HL-60/S4 treated with phorbol 12-myristate 13-acetate at 8.2 ng/mL for 4 days and 3 days (cell line): ENCODE results near the gene THSD4.

Experiments
- in situ Hi-C: fragments of 300-500 bp; cut with MboI; formaldehyde crosslinking; loops from 2 replicates; pipeline ENCODE4 v1.15.0; 2022; ENCODE audit warnings: low sequenced_read_pairs

The THSD4 gene

GRCh38 chr15:71220828-71221227, 105.6 kb downstream of the THSD4 start:
- in situ Hi-C loops, result no loop called here

GRCh38 chr15:71221417-71221816, 106.1 kb downstream of the THSD4 start:
- in situ Hi-C loops, result no loop called here

- in situ Hi-C loops, result no loop called here
These were observed 108.2 kb downstream of the THSD4 start for GRCh38 chr15:71223516-71223915.

GRCh38 chr15:71224024-71224423, 108.8 kb downstream of the THSD4 start:
- in situ Hi-C loops, result no loop called here

- in situ Hi-C loops, result no loop called here
These were observed 110.6 kb downstream of the THSD4 start for GRCh38 chr15:71225851-71226250.

- in situ Hi-C loops, result no loop called here
These were observed 111.5 kb downstream of the THSD4 start for GRCh38 chr15:71226536-71227455.

- in situ Hi-C loops, result no loop called here
These were observed 113.1 kb downstream of the THSD4 start for GRCh38 chr15:71228403-71228802.

GRCh38 chr15:71230303-71230702, 115.0 kb downstream of the THSD4 start:
- in situ Hi-C loops, result no loop called here

- in situ Hi-C loops, result no loop called here
These were observed 116.5 kb downstream of the THSD4 start for GRCh38 chr15:71231758-71232157.

GRCh38 chr15:71232411-71232810, 117.1 kb downstream of the THSD4 start:
- in situ Hi-C loops, result no loop called here

GRCh38 chr15:71237456-71238188, 122.4 kb downstream of the THSD4 start:
- in situ Hi-C loops, result no loop called here

- in situ Hi-C loops, result no loop called here
These were observed 123.7 kb downstream of the THSD4 start for GRCh38 chr15:71238926-71239325.

GRCh38 chr15:71239592-71240364, 124.5 kb downstream of the THSD4 start:
- in situ Hi-C loops, result no loop called here

- in situ Hi-C loops, result no loop called here
These were observed 127.0 kb downstream of the THSD4 start for GRCh38 chr15:71242292-71242691.

GRCh38 chr15:71244250-71244649, 129.0 kb downstream of the THSD4 start:
- in situ Hi-C loops, result no loop called here

- in situ Hi-C loops, result no loop called here
These were observed 130.3 kb downstream of the THSD4 start for GRCh38 chr15:71245588-71245987.

GRCh38 chr15:71248386-71248785, 133.1 kb downstream of the THSD4 start:
- in situ Hi-C loops, result no loop called here

GRCh38 chr15:71249986-71250385, 134.7 kb downstream of the THSD4 start:
- in situ Hi-C loops, result no loop called here

- in situ Hi-C loops, result no loop called here
These were observed 135.8 kb downstream of the THSD4 start for GRCh38 chr15:71250936-71251583.

GRCh38 chr15:71251584-71252043, 136.3 kb downstream of the THSD4 start:
- in situ Hi-C loops, result no loop called here
